Measurements from ENCODE around the gene AKAP10.

- TF ChIP-seq POLR2A (IDR thresholded peaks at IDR 0.05) (no peak), CTCF (IDR thresholded peaks at IDR 0.05) (no peak), EP300 (IDR thresholded peaks at IDR 0.05; ENCODE audit: low read depth) (no peak), POLR2AphosphoS5 (IDR thresholded peaks at IDR 0.05) (no peak)
Measured at GRCh38 chr17:19933221-19933620, 44.4 kb downstream of the AKAP10 start.
